H9 (cell line): ENCODE measurements around the gene CDH16. TPM values are rescaled to one million over a fixed set of nuclear protein-coding genes. Genes with fewer than 3 reads are reported as not detected.

Source experiments
- DNase-seq: peaks from one replicate; pipeline ENCODE4 v3.0.0-alpha.2; 2017
- H2AFZ ChIP-seq: one replicate; pipeline ENCODE4 v1.6.1; 2013; ENCODE audit warnings: mild to moderate bottlenecking, low read length, control low read depth, moderate library complexity
- H2AK5ac ChIP-seq: 2 replicates; pipeline ENCODE4 v1.6.1; 2013; ENCODE audit warnings: low read length, control low read depth, mixed read lengths; ENCODE audit not compliant: insufficient read length
- H2BK120ac ChIP-seq: one replicate; pipeline ENCODE4 v1.6.1; 2013; ENCODE audit warnings: low read depth, mild to moderate bottlenecking, low read length, control low read depth, inconsistent platforms; ENCODE audit not compliant: poor library complexity, severe bottlenecking
- H2BK12ac ChIP-seq: 2 replicates; pipeline ENCODE4 v1.6.1; 2013; ENCODE audit warnings: low read length, control low read depth, mixed read lengths, low read depth; ENCODE audit not compliant: insufficient read length
- H2BK15ac ChIP-seq: 2 replicates; pipeline ENCODE4 v1.6.1; 2013; ENCODE audit warnings: low read depth, low read length, control low read depth
- H2BK20ac ChIP-seq: one replicate; pipeline ENCODE4 v1.6.1; 2013; ENCODE audit warnings: low read depth, mild to moderate bottlenecking, low read length, control low read depth, inconsistent platforms; ENCODE audit not compliant: poor library complexity, severe bottlenecking
- H2BK5ac ChIP-seq: 2 replicates; pipeline ENCODE4 v1.6.1; 2013; ENCODE audit warnings: low read length, control low read depth, mixed read lengths; ENCODE audit not compliant: insufficient read length
- H3K14ac ChIP-seq: 2 replicates; pipeline ENCODE4 v1.6.1; 2013; ENCODE audit warnings: low read length, control low read depth; ENCODE audit not compliant: insufficient read depth
- H3K18ac ChIP-seq: 2 replicates; pipeline ENCODE4 v1.6.1; 2013; ENCODE audit warnings: low read depth, mild to moderate bottlenecking, mixed read lengths, low read length, control low read depth; ENCODE audit not compliant: insufficient read length
- H3K23ac ChIP-seq: 2 replicates; pipeline ENCODE4 v1.6.1; 2013; ENCODE audit warnings: low read length, control low read depth, mixed read lengths, low read depth; ENCODE audit not compliant: insufficient read length
- H3K23me2 ChIP-seq: 2 replicates; pipeline ENCODE4 v1.6.1; 2013; ENCODE audit warnings: low read depth, mild to moderate bottlenecking, mixed read lengths, low read length, control low read depth; ENCODE audit not compliant: insufficient read length, poor library complexity, severe bottlenecking
- H3K27ac ChIP-seq: 2 replicates; pipeline ENCODE4 v1.5.1; 2013; ENCODE audit warnings: low read length, control low read depth, mixed read lengths, low read depth; ENCODE audit not compliant: insufficient read length
- H3K27me3 ChIP-seq: 2 replicates; pipeline ENCODE4 v1.6.1; 2013; ENCODE audit warnings: low read length, control low read depth, inconsistent platforms; ENCODE audit not compliant: insufficient read depth
- H3K4ac ChIP-seq: 2 replicates; pipeline ENCODE4 v1.6.1; 2013; ENCODE audit warnings: low read depth, mild to moderate bottlenecking, control low read depth, inconsistent platforms, low read length, moderate library complexity
- H3K4me1 ChIP-seq: 2 replicates; pipeline ENCODE4 v1.6.1; 2013; ENCODE audit warnings: low read length, control low read depth, inconsistent platforms; ENCODE audit not compliant: insufficient read depth
- H3K4me2 ChIP-seq: 2 replicates; pipeline ENCODE4 v1.6.1; 2013; ENCODE audit warnings: low read length, control low read depth, mixed read lengths; ENCODE audit not compliant: insufficient read length, insufficient read depth
- H3K56ac ChIP-seq: 2 replicates; pipeline ENCODE4 v1.6.1; 2013; ENCODE audit warnings: low read depth, mild to moderate bottlenecking, mixed read lengths, low read length, control low read depth; ENCODE audit not compliant: insufficient read length
- H3K79me1 ChIP-seq: 2 replicates; pipeline ENCODE4 v1.6.1; 2013; ENCODE audit warnings: low read depth, mild to moderate bottlenecking, moderate library complexity, low read length, control low read depth, inconsistent platforms; ENCODE audit not compliant: insufficient read depth, poor library complexity, severe bottlenecking
- H3K79me2 ChIP-seq: 2 replicates; pipeline ENCODE4 v1.6.1; 2013; ENCODE audit warnings: low read length, control low read depth, inconsistent platforms; ENCODE audit not compliant: insufficient read depth
- H3K9ac ChIP-seq: 2 replicates; pipeline ENCODE4 v1.6.1; 2013; ENCODE audit warnings: low read length, control low read depth, mixed read lengths; ENCODE audit not compliant: insufficient read length; ENCODE audit errors: extremely low read depth
- H3K9me3 ChIP-seq: one replicate; pipeline ENCODE4 v1.6.1; 2013; ENCODE audit warnings: low read depth, low read length, inconsistent platforms; ENCODE audit not compliant: control insufficient read depth
- H3T11ph ChIP-seq: one replicate; pipeline ENCODE4 v1.6.1; 2013; ENCODE audit warnings: mild to moderate bottlenecking, low read length, control low read depth, inconsistent platforms
- H4K20me1 ChIP-seq: one replicate; pipeline ENCODE4 v1.6.1; 2013; ENCODE audit not compliant: control insufficient read depth, insufficient read length, insufficient read depth
- H4K5ac ChIP-seq: 2 replicates; pipeline ENCODE4 v1.6.1; 2013; ENCODE audit warnings: low read depth, mild to moderate bottlenecking, mixed read lengths, low read length, control low read depth; ENCODE audit not compliant: insufficient read length
- H4K8ac ChIP-seq: replicated peaks from 2 replicates; pipeline ENCODE4 v1.6.1; 2013; ENCODE audit warnings: low read length, control low read depth, mixed read lengths, low read depth; ENCODE audit not compliant: insufficient read length
- H4K91ac ChIP-seq: 2 replicates; pipeline ENCODE4 v1.6.1; 2013; ENCODE audit warnings: low read depth, mild to moderate bottlenecking, moderate library complexity, mixed read lengths, low read length, control low read depth; ENCODE audit not compliant: insufficient read length
- H3K27ac Mint-ChIP-seq, 3 experiments: 2 replicates in 2 of 3; 3 replicates in 1 of 3; pipeline ENCODE4 v1.8.0; 2020 to 2021; ENCODE audit warnings: mixed read lengths in 3 of 3, mild to moderate bottlenecking in 1 of 3, moderate library complexity in 1 of 3
- H3K27me3 Mint-ChIP-seq: 2 replicates; pipeline ENCODE4 v1.8.0; 2021; ENCODE audit warnings: low read depth, mild to moderate bottlenecking, moderate library complexity, mixed read lengths
- H3K36me3 Mint-ChIP-seq, 3 experiments: 2 replicates in 2 of 3; 3 replicates in 1 of 3; pipeline ENCODE4 v1.8.0; 2020 to 2021; ENCODE audit warnings: low read depth in 3 of 3, mixed read lengths in 3 of 3; ENCODE audit not compliant: insufficient read depth in 1 of 3
- H3K4me1 Mint-ChIP-seq, 2 experiments: 2 replicates each; pipeline ENCODE4 v1.8.0; 2020; ENCODE audit warnings: mixed read lengths in 2 of 2
- H3K4me3 Mint-ChIP-seq, 2 experiments: 2 replicates in 1 of 2; 3 replicates in 1 of 2; pipeline ENCODE4 v1.8.0; 2020 to 2021; ENCODE audit warnings: mild to moderate bottlenecking in 2 of 2, mixed read lengths in 2 of 2, moderate library complexity in 1 of 2
- H3K9me3 Mint-ChIP-seq, 2 experiments: 2 replicates in 1 of 2; 3 replicates in 1 of 2; pipeline ENCODE4 v1.8.0; 2020; ENCODE audit warnings: mild to moderate bottlenecking in 2 of 2, mixed read lengths in 2 of 2, moderate library complexity in 1 of 2
- CTCF ChIP-seq: fragments of 200-600 bp; sonication (generic); conservative IDR thresholded peaks from 3 replicates; pipeline ENCODE4 v1.8.0; 2021; ENCODE audit warnings: antibody characterized with exemption, mild to moderate bottlenecking
- WGBS: extraction: QIAGEN DNeasy Blood & Tissue Kit; methylation state at CpG from one replicate; pipeline ENCODE4 v1.1.7; 2013; ENCODE audit warnings: missing lambda C conversion rate, low lambda C conversion rate, mixed read lengths; ENCODE audit not compliant: insufficient read length; ENCODE audit errors: extremely low coverage; 5-methylcytosine and 5-hydroxymethylcytosine counted together
- total RNA-seq: library from RNA; stranded (reverse); gene quantifications from 2 replicates; pipeline ENCODE4 v1.2.1, GENCODE V29; 2021

Gene CDH16
- total RNA-seq, 1 experiment from 2014 or later, result not detected

- H2AK5ac ChIP-seq, result no peak overlapping the region
- Mint-ChIP-seq H3K4me1 (no peaks in the 10 kb centered on the region), H3K4me3 (no peak overlapping the region), H3K27ac (no peak overlapping the region), H3K9me3 (no peaks in the 10 kb centered on the region), H3K27me3 (peaks cover 43% of the 10 kb centered on the region), H3K36me3 (no peaks in the 10 kb centered on the region; a peak in 1 of 7 replicates)
- no peak overlapping the region for H2BK15ac ChIP-seq
- no peaks in the 10 kb centered on the region for H3K23me2 ChIP-seq
- no peak overlapping the region for H2AFZ ChIP-seq
- H3K23ac ChIP-seq, result no peak overlapping the region
- no CpG with 5 or more reads among the region's 9 CpGs for WGBS
- H2BK12ac ChIP-seq, result no peak overlapping the region
- no peak overlapping the region for H3K56ac ChIP-seq
- no peaks in the 10 kb centered on the region; the same call in 1 of the 2 replicates for H3K27me3 ChIP-seq
- no peak overlapping the region for H2BK5ac ChIP-seq
- no peak overlapping the region for H2BK20ac ChIP-seq
- H3K27ac ChIP-seq, result no peak overlapping the region
- H4K8ac ChIP-seq, result no peak overlapping the region
- no peaks in the 10 kb centered on the region for H3K79me2 ChIP-seq
- no peaks in the 10 kb centered on the region for H3K79me1 ChIP-seq
- no peaks in the 10 kb centered on the region for H3K4me1 ChIP-seq
- no peak overlapping the region for H3K4ac ChIP-seq
- no peak overlapping the region for H3K18ac ChIP-seq
- no peaks in the 10 kb centered on the region for H3K9me3 ChIP-seq
- TF ChIP-seq CTCF, result no peak
- no peaks in the 10 kb centered on the region for H4K20me1 ChIP-seq
- H2BK120ac ChIP-seq, result no peak overlapping the region
- no peak overlapping the region; the same call in 1 of the 2 replicates for H3K14ac ChIP-seq
- DNase-seq, result no peak
- H3T11ph ChIP-seq, result no peak overlapping the region
- H3K4me2 ChIP-seq, result no peak overlapping the region
- H3K9ac ChIP-seq, result no peak overlapping the region
- H4K5ac ChIP-seq, result no peak overlapping the region
- no peak overlapping the region for H4K91ac ChIP-seq
Measured at GRCh38 chr16:66917741-66918140, 944 bp downstream of the CDH16 start.
